Stimulated activated naive B cell treated with anti-CD40 and anti-IgM and Interleukin-4, amounts not matched to agents 10 μg/mL and 1 μg/mL and 100 μg/mL, for 72 hours (primary cell): Measurements from ENCODE around the gene FRS2.
A peak's percentile ranks its signal among the peaks of the same experiment; 100 is the strongest.
"Not testable (repeated sequence)": the region's sequence is repeated elsewhere in the genome, so short reads cannot be mapped to it uniquely, and the experiment has no call there.

Experiments used
- ATAC-seq, 2 donors: fragments of 150-1000 bp; cut with Tn5 transposase; replicated peaks; 2 replicates each; pipeline ENCODE4 v1.10.0; 2021; ENCODE audit warnings: moderate library complexity in 1 of 2
- DNase-seq: peaks from one replicate; pipeline ENCODE4 v3.0.0; 2021
- H3K27ac Mint-ChIP-seq: one replicate; pipeline ENCODE4 v1.8.0; 2022; ENCODE audit warnings: mild to moderate bottlenecking, mixed read lengths
- H3K27me3 Mint-ChIP-seq, 2 donors: one replicate each; pipeline ENCODE4 v1.8.0; 2022; ENCODE audit warnings: mixed read lengths in 2 of 2
- H3K36me3 Mint-ChIP-seq, 2 donors: one replicate each; pipeline ENCODE4 v1.8.0; 2022; ENCODE audit warnings: mixed read lengths in 2 of 2, mild to moderate bottlenecking in 1 of 2
- H3K4me1 Mint-ChIP-seq, 2 donors: one replicate each; pipeline ENCODE4 v1.8.0; 2022; ENCODE audit warnings: mixed read lengths in 2 of 2, mild to moderate bottlenecking in 1 of 2
- H3K4me3 Mint-ChIP-seq, 2 donors: one replicate each; pipeline ENCODE4 v1.8.0; 2022; ENCODE audit warnings: mild to moderate bottlenecking in 2 of 2, mixed read lengths in 2 of 2, moderate library complexity in 1 of 2
- H3K9me3 Mint-ChIP-seq, 2 donors: one replicate each; pipeline ENCODE4 v1.8.0; 2022; ENCODE audit warnings: mixed read lengths in 2 of 2, mild to moderate bottlenecking in 1 of 2

The FRS2 gene

GRCh38 chr12:69579029-69579428 lies 108.8 kb downstream of the FRS2 start:
- Mint-ChIP-seq H3K4me3 (no peak overlapping the region), H3K9me3 (no peaks in the 10 kb centered on the region)

GRCh38 chr12:69580074-69580473 lies 109.9 kb downstream of the FRS2 start:
- Mint-ChIP-seq H3K36me3 (peaks cover 0 to 2% of the 10 kb centered on the region in 2 donors), H3K9me3 (no peaks in the 10 kb centered on the region), H3K4me3 (no peak overlapping the region), H3K27ac (peak overlapping the region; percentile 10), H3K4me1 (peaks cover 9 to 16% of the 10 kb centered on the region in 2 donors), H3K27me3 (no peaks in the 10 kb centered on the region)
- DNase-seq (no peak), ATAC-seq (peak in 1 of 2 donors; percentile 53)

More at GRCh38 chr12:69579029-69579428, 108.8 kb downstream of the FRS2 start:
- DNase-seq (no peak), ATAC-seq (no peak)
- Mint-ChIP-seq H3K27me3 (no peaks in the 10 kb centered on the region), H3K27ac (no peak overlapping the region), H3K36me3 (peaks cover 5 to 6% of the 10 kb centered on the region in 2 donors), H3K4me1 (peaks cover 7 to 13% of the 10 kb centered on the region in 2 donors)

GRCh38 chr12:69583203-69583602 lies 113.0 kb downstream of the FRS2 start:
- Mint-ChIP-seq H3K4me1 (peaks cover 11 to 24% of the 10 kb centered on the region in 2 donors), H3K4me3 (no peak overlapping the region), H3K27me3 (no peaks in the 10 kb centered on the region), H3K36me3 (peaks cover 8 to 9% of the 10 kb centered on the region in 2 donors), H3K27ac (no peak overlapping the region), H3K9me3 (no peaks in the 10 kb centered on the region)
- DNase-seq (no peak), ATAC-seq (no peak)

GRCh38 chr12:69585189-69586062 lies 115.2 kb downstream of the FRS2 start, which contains the start of gene CCT2:
TSS of gene CCT2 (plus strand) at chr12:69585459. CDS start at chr12:69585522, 63 bp downstream.
- Mint-ChIP-seq H3K27me3 (no peaks in the 10 kb centered on the region), H3K9me3 (no peaks in the 10 kb centered on the region), H3K4me1 (peaks cover 6 to 17% of the 10 kb centered on the region in 2 donors), H3K4me3 (peak within 1 kb of the TSS; percentile 99 to 100), H3K27ac (peak within 1 kb of the TSS; percentile 100), H3K36me3 (peaks cover 21 to 28% of the 10 kb centered on the region in 2 donors)
- DNase-seq, result peak; percentile 94
- ATAC-seq, result peak; percentile 96 to 98

GRCh38 chr12:69588527-69588926 lies 118.3 kb downstream of the FRS2 start:
- ATAC-seq (no peak), DNase-seq (no peak)
- Mint-ChIP-seq H3K4me1 (peaks cover 10 to 22% of the 10 kb centered on the region in 2 donors), H3K36me3 (peaks cover 38 to 47% of the 10 kb centered on the region in 2 donors), H3K27me3 (no peaks in the 10 kb centered on the region), H3K4me3 (no peak overlapping the region), H3K27ac (no peak overlapping the region), H3K9me3 (no peaks in the 10 kb centered on the region)

GRCh38 chr12:69589082-69589481 lies 118.9 kb downstream of the FRS2 start:
- Mint-ChIP-seq H3K4me3 (no peak overlapping the region), H3K36me3 (peaks cover 41 to 53% of the 10 kb centered on the region in 2 donors), H3K4me1 (peaks cover 11 to 22% of the 10 kb centered on the region in 2 donors), H3K9me3 (no peaks in the 10 kb centered on the region), H3K27me3 (no peaks in the 10 kb centered on the region), H3K27ac (peak overlapping the region; percentile 14)
- DNase-seq, result no peak
- ATAC-seq, result no peak

GRCh38 chr12:69595689-69596088 lies 125.5 kb downstream of the FRS2 start:
- no peak for ATAC-seq
- no peak overlapping the region for H3K27ac Mint-ChIP-seq

GRCh38 chr12:69598174-69598753 lies 128.1 kb downstream of the FRS2 start:
- H3K36me3 Mint-ChIP-seq, result peaks cover 32 to 54% of the 10 kb centered on the region in 2 donors
- no peak for ATAC-seq
- H3K27me3 Mint-ChIP-seq, result no peaks in the 10 kb centered on the region
- no peak overlapping the region for H3K4me3 Mint-ChIP-seq
- peaks cover 0 to 5% of the 10 kb centered on the region in 2 donors for H3K4me1 Mint-ChIP-seq
- no peak for DNase-seq
- no peak overlapping the region for H3K27ac Mint-ChIP-seq
- H3K9me3 Mint-ChIP-seq, result no peaks in the 10 kb centered on the region

More at GRCh38 chr12:69595689-69596088, 125.5 kb downstream of the FRS2 start:
- no peak for DNase-seq
- H3K4me3 Mint-ChIP-seq, result no peak overlapping the region
- H3K27me3 Mint-ChIP-seq, result no peaks in the 10 kb centered on the region
- no peaks in the 10 kb centered on the region for H3K9me3 Mint-ChIP-seq
- peaks cover 29 to 48% of the 10 kb centered on the region in 2 donors for H3K36me3 Mint-ChIP-seq
- H3K4me1 Mint-ChIP-seq, result peaks cover 2 to 9% of the 10 kb centered on the region in 2 donors

- H3K4me3 Mint-ChIP-seq, result no peak overlapping the region
- no peaks in the 10 kb centered on the region for H3K9me3 Mint-ChIP-seq
- no peak for ATAC-seq
- DNase-seq, result no peak
- no peak overlapping the region for H3K27ac Mint-ChIP-seq
- H3K4me1 Mint-ChIP-seq, result peaks cover 0 to 3% of the 10 kb centered on the region in 2 donors
- peaks cover 30 to 46% of the 10 kb centered on the region in 2 donors for H3K36me3 Mint-ChIP-seq
- H3K27me3 Mint-ChIP-seq, result no peaks in the 10 kb centered on the region
Observed at GRCh38 chr12:69600804-69601203, 130.6 kb downstream of the FRS2 start.

GRCh38 chr12:69601962-69602685 lies 131.9 kb downstream of the FRS2 start:
- Mint-ChIP-seq H3K4me1 (peaks cover 0 to 3% of the 10 kb centered on the region in 2 donors), H3K36me3 (peaks cover 28 to 37% of the 10 kb centered on the region in 2 donors), H3K27me3 (no peaks in the 10 kb centered on the region), H3K4me3 (no peak overlapping the region), H3K9me3 (no peaks in the 10 kb centered on the region), H3K27ac (peak overlapping the region; percentile 16)
- ATAC-seq, result no peak
- DNase-seq, result no peak

- peaks cover 24 to 34% of the 10 kb centered on the region in 2 donors for H3K36me3 Mint-ChIP-seq
- no peak for ATAC-seq
- no peaks in the 10 kb centered on the region for H3K9me3 Mint-ChIP-seq
- no peak for DNase-seq
- H3K4me3 Mint-ChIP-seq, result no peak overlapping the region
- no peaks in the 10 kb centered on the region for H3K27me3 Mint-ChIP-seq
- no peak overlapping the region for H3K27ac Mint-ChIP-seq
- H3K4me1 Mint-ChIP-seq, result peaks cover 0 to 3% of the 10 kb centered on the region in 2 donors
Observed at GRCh38 chr12:69602954-69603353, 132.8 kb downstream of the FRS2 start.

GRCh38 chr12:69603556-69603955 lies 133.4 kb downstream of the FRS2 start:
- peaks cover 24 to 34% of the 10 kb centered on the region in 2 donors for H3K36me3 Mint-ChIP-seq
- H3K27me3 Mint-ChIP-seq, H3K4me3 Mint-ChIP-seq, H3K4me1 Mint-ChIP-seq, ATAC-seq, H3K27ac Mint-ChIP-seq, H3K9me3 Mint-ChIP-seq, DNase-seq: not testable (repeated sequence)

- not testable (repeated sequence) for H3K4me1 Mint-ChIP-seq, DNase-seq, ATAC-seq, H3K27ac Mint-ChIP-seq, H3K27me3 Mint-ChIP-seq, H3K9me3 Mint-ChIP-seq, H3K4me3 Mint-ChIP-seq
- peaks cover 24 to 31% of the 10 kb centered on the region in 2 donors for H3K36me3 Mint-ChIP-seq
Observed at GRCh38 chr12:69604275-69604674, 134.1 kb downstream of the FRS2 start.

GRCh38 chr12:69608114-69608513 lies 137.9 kb downstream of the FRS2 start:
- no peak overlapping the region for H3K4me3 Mint-ChIP-seq
- no peak for DNase-seq

More at GRCh38 chr12:69608114-69608513, 137.9 kb downstream of the FRS2 start:
- no peak for ATAC-seq
- H3K36me3 Mint-ChIP-seq, result peaks cover 5% of the 10 kb centered on the region in 2 donors
- no peaks in the 10 kb centered on the region for H3K4me1 Mint-ChIP-seq
- no peak overlapping the region for H3K27ac Mint-ChIP-seq
- no peaks in the 10 kb centered on the region for H3K9me3 Mint-ChIP-seq
- H3K27me3 Mint-ChIP-seq, result no peaks in the 10 kb centered on the region
